ENCODE data around the gene SLC7A6.

DNA sequence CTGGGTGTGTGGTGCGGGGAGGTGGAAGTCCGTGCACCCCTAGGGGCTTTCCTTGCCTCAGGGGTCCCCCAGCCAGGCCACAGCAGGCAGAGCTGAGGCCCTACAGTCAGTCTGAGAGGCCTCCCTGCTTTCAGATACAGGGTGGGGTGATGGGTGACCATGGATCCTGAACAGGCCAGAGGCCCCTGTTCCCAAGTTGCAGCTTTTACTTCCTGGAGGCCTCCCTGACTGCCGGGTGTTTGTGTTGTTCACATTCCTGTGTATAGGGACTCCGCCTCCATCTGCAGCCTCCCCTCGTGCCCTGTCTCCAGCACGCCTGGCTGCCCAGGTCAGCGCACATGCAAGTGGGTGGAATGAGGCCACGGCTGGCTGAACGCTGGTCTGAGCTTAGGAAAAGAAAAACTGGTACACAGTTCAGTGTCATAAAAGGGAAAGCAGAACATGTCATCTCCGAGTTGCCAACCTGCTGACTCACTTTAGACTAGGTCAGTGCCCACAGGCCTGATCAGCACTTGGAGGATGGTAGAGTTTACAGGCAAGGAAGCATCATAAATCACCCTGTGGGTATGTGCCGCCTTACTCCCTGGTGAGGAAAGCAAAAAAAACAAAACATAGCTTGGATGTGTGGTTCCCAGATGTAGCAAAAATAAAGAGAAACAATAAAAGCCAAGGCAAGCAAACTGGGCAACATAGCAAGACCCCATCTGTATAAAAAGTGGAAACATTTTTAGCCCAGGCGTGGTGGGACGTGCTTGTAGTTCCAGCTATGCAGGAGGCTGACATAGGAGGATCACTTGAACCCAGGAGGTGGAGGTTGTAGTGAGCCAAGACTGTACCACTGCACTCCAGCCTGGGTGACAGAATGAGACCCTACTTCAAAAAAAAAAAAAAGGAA is 6.2 kb upstream of the SLC7A6 start:
- TF ChIP-seq POLR2AphosphoS5 (IDR thresholded peaks at IDR 0.05; ENCODE audit: borderline replicate concordance, low read depth, low read length) (no peak), FOXP2 (optimal IDR thresholded peaks at IDR 0.05; ENCODE audit: control extremely low read depth, extremely low read length, insufficient read depth) (no peak), EZH2 (IDR thresholded peaks at IDR 0.05) (no peak)
